ENCODE measurements around the gene CUL4B.
"Not testable (repeated sequence)": the region's sequence is repeated elsewhere in the genome, so short reads cannot be mapped to it uniquely, and the experiment has no call there.

- peak; percentile 42 for TF ChIP-seq CTCF (IDR thresholded peaks at IDR 0.05; ENCODE audit: low read depth, low read length, missing input control)
- TF ChIP-seq MAX (IDR thresholded peaks at IDR 0.05); ZBTB33 (IDR thresholded peaks at IDR 0.05); FOXA1 (IDR thresholded peaks at IDR 0.05); TAF1 (conservative IDR thresholded peaks at IDR 0.05): not testable (repeated sequence)
Measured at GRCh38 chrX:120475447-120475846, 85.3 kb downstream of the CUL4B start.

Data from liver (tissue), 3 donors.